ENCODE measurements around the gene MORN1. TPM values are rescaled to one million over a fixed set of nuclear protein-coding genes. Genes with fewer than 3 reads are reported as not detected.

The MORN1 gene
- total RNA-seq, 1 donor from 2014 or later = 4.5 TPM

- intact Hi-C loops (cut with micrococcal nuclease) = no loop called here
- Histone ChIP-seq H3K36me3 (peaks cover 40% of the 10 kb centered on the region), H3K27ac (replicated peaks) (peak overlapping the region; percentile 91), H3K4me3 (peak overlapping the region; percentile 58), H3K27me3 (ENCODE audit: low read depth) (no peaks in the 10 kb centered on the region), H3K9me3 (replicated peaks) (no peaks in the 10 kb centered on the region), H3K4me1 (peaks cover 73% of the 10 kb centered on the region)
- no peak for TF ChIP-seq CTCF (IDR thresholded peaks at IDR 0.05; ENCODE audit: borderline replicate concordance)
- no peak for DNase-seq
Observed at GRCh38 chr1:2301607-2302291, 89.6 kb downstream of the MORN1 start.

- intact Hi-C loops (cut with micrococcal nuclease) = no loop called here
Observed at GRCh38 chr1:2300851-2301606, 90.3 kb downstream of the MORN1 start.

GRCh38 chr1:2300004-2300771, 91.2 kb downstream of the MORN1 start:
- TF ChIP-seq CTCF (IDR thresholded peaks at IDR 0.05; ENCODE audit: borderline replicate concordance) = no peak
- H3K27me3 ChIP-seq (ENCODE audit: low read depth) = no peaks in the 10 kb centered on the region
- H3K9me3 ChIP-seq (replicated peaks) = no peaks in the 10 kb centered on the region
- intact Hi-C loops (cut with micrococcal nuclease) = no loop called here
- peak overlapping the region; percentile 91 for H3K27ac ChIP-seq (replicated peaks)
- H3K4me3 ChIP-seq = peak overlapping the region; percentile 58
- peaks cover 24% of the 10 kb centered on the region for H3K36me3 ChIP-seq
- DNase-seq = no peak
- H3K4me1 ChIP-seq = peaks cover 76% of the 10 kb centered on the region

More at GRCh38 chr1:2300851-2301606, 90.3 kb downstream of the MORN1 start:
- H3K4me1 ChIP-seq = peaks cover 73% of the 10 kb centered on the region
- H3K9me3 ChIP-seq (replicated peaks) = no peaks in the 10 kb centered on the region
- no peak for TF ChIP-seq CTCF (IDR thresholded peaks at IDR 0.05; ENCODE audit: borderline replicate concordance)
- peak; percentile 87 for DNase-seq
- H3K27me3 ChIP-seq (ENCODE audit: low read depth) = no peaks in the 10 kb centered on the region
- peak overlapping the region; percentile 91 for H3K27ac ChIP-seq (replicated peaks)
- peaks cover 33% of the 10 kb centered on the region for H3K36me3 ChIP-seq
- H3K4me3 ChIP-seq = peak overlapping the region; percentile 58

GRCh38 chr1:2299131-2299627, 92.2 kb downstream of the MORN1 start:
- Histone ChIP-seq H3K36me3 (peaks cover 14% of the 10 kb centered on the region), H3K4me1 (peaks cover 76% of the 10 kb centered on the region), H3K27me3 (ENCODE audit: low read depth) (no peaks in the 10 kb centered on the region), H3K4me3 (peak overlapping the region; percentile 58), H3K9me3 (replicated peaks) (no peaks in the 10 kb centered on the region), H3K27ac (replicated peaks) (peak overlapping the region; percentile 91)
- intact Hi-C loops (cut with micrococcal nuclease) = loop anchor here (10.0 kb wide), 1 partner anchor 64 kb away; no protein-coding TSS in a partner anchor
- DNase-seq = peak; percentile 70
- no peak for TF ChIP-seq CTCF (IDR thresholded peaks at IDR 0.05; ENCODE audit: borderline replicate concordance)

GRCh38 chr1:2298685-2299084, 92.7 kb downstream of the MORN1 start:
- no peak for TF ChIP-seq CTCF (IDR thresholded peaks at IDR 0.05; ENCODE audit: borderline replicate concordance)
- no peaks in the 10 kb centered on the region for H3K27me3 ChIP-seq (ENCODE audit: low read depth)
- no peak for DNase-seq
- peaks cover 9% of the 10 kb centered on the region for H3K36me3 ChIP-seq
- peaks cover 81% of the 10 kb centered on the region for H3K4me1 ChIP-seq
- peak overlapping the region; percentile 91 for H3K27ac ChIP-seq (replicated peaks)
- H3K9me3 ChIP-seq (replicated peaks) = no peaks in the 10 kb centered on the region
- H3K4me3 ChIP-seq = no peak overlapping the region
- intact Hi-C loops (cut with micrococcal nuclease) = loop anchor here (10.0 kb wide), 1 partner anchor 64 kb away; no protein-coding TSS in a partner anchor

Data from left ventricle myocardium inferior (tissue), 1 donor.